Amniotic stem cell (primary cell): ENCODE data around the gene ERFE.
A peak's percentile ranks its signal among the peaks of the same experiment; 100 is the strongest.

Source experiments
- DNase-seq: peaks from one replicate; lab custom pipeline; 2025; lab: John Stamatoyannopoulos, UW

Gene ERFE

GRCh38 chr2:238139196-238140039 is 19.4 kb upstream of the ERFE start:
- no peak for DNase-seq

GRCh38 chr2:238140040-238140439 is 18.7 kb upstream of the ERFE start:
- no peak for DNase-seq

- DNase-seq, result no peak
Measured at GRCh38 chr2:238140721-238141540, 17.8 kb upstream of the ERFE start.

GRCh38 chr2:238141541-238142318 is 17.0 kb upstream of the ERFE start:
- DNase-seq, result no peak

- DNase-seq, result no peak
Measured at GRCh38 chr2:238142382-238143205, 16.2 kb upstream of the ERFE start.

GRCh38 chr2:238143239-238143951 is 15.4 kb upstream of the ERFE start:
- DNase-seq, result peak; percentile 26

- DNase-seq, result no peak
Measured at GRCh38 chr2:238144262-238144661, 14.5 kb upstream of the ERFE start.

- no peak for DNase-seq
Measured at GRCh38 chr2:238145046-238145445, 13.7 kb upstream of the ERFE start.

GRCh38 chr2:238145851-238146250 is 12.9 kb upstream of the ERFE start:
- no peak for DNase-seq

GRCh38 chr2:238146884-238147544 is 11.8 kb upstream of the ERFE start:
- DNase-seq, result no peak

- no peak for DNase-seq
Measured at GRCh38 chr2:238148981-238149380, 9.8 kb upstream of the ERFE start.

GRCh38 chr2:238149841-238150572 is 8.8 kb upstream of the ERFE start:
- DNase-seq, result no peak

GRCh38 chr2:238150686-238151085 is 8.1 kb upstream of the ERFE start:
- DNase-seq, result no peak

GRCh38 chr2:238151205-238151604 is 7.6 kb upstream of the ERFE start:
- no peak for DNase-seq

- DNase-seq, result no peak
Measured at GRCh38 chr2:238151628-238152235, 7.0 kb upstream of the ERFE start.

GRCh38 chr2:238152771-238153688 is 5.7 kb upstream of the ERFE start:
- DNase-seq, result no peak

- no peak for DNase-seq
Measured at GRCh38 chr2:238154570-238154969, 4.2 kb upstream of the ERFE start.
